Activated CD4-positive, alpha-beta T cell treated with anti-CD3 and anti-CD28 coated beads for 36 hours (primary cell): ENCODE data around the gene CYLD. TPM values are rescaled to one million over a fixed set of nuclear protein-coding genes. Genes with fewer than 3 reads are reported as not detected.
A peak's percentile ranks its signal among the peaks of the same experiment; 100 is the strongest.

Experiments
- ATAC-seq: fragments of 200-7000 bp; cut with Tn5 transposase; one replicate; pipeline ENCODE4 v1.10.0; 2021; ENCODE audit warnings: mild to moderate bottlenecking, moderate library complexity
- CTCF ChIA-PET: fragments of 350-600 bp; sonication (Branson Sonifier 250); formaldehyde crosslinking; loops from one replicate; lab custom pipeline; 2021; ENCODE audit warnings: antibody characterized with exemption; lab: Charles Lee
- POLR2A ChIA-PET: fragments of 350-600 bp; sonication (Branson Sonifier 250); formaldehyde crosslinking; loops from one replicate; lab custom pipeline; 2021; ENCODE audit warnings: antibody characterized with exemption, inconsistent platforms; lab: Charles Lee
- DNase-seq: peaks from one replicate; pipeline ENCODE4 v3.0.0-alpha.2; 2020
- H3K27ac Mint-ChIP-seq: one replicate; pipeline ENCODE4 v1.8.0; 2021; ENCODE audit warnings: mixed read lengths
- H3K27me3 Mint-ChIP-seq: one replicate; pipeline ENCODE4 v1.8.0; 2021; ENCODE audit warnings: mixed read lengths
- H3K36me3 Mint-ChIP-seq: one replicate; pipeline ENCODE4 v1.8.0; 2021; ENCODE audit warnings: low read depth, mixed read lengths
- H3K4me1 Mint-ChIP-seq: one replicate; pipeline ENCODE4 v1.8.0; 2021; ENCODE audit warnings: mixed read lengths
- H3K4me3 Mint-ChIP-seq: one replicate; pipeline ENCODE4 v1.8.0; 2021; ENCODE audit warnings: mild to moderate bottlenecking, moderate library complexity, mixed read lengths
- H3K9me3 Mint-ChIP-seq: one replicate; pipeline ENCODE4 v1.8.0; 2021; ENCODE audit warnings: low read depth, mixed read lengths
- intact Hi-C, 2 experiments: fragments of 100-400 bp; cut with DNase I in 1 of 2; cut with micrococcal nuclease in 1 of 2; formaldehyde crosslinking; loops; one replicate each; pipeline versions ENCODE4 v1.14.2 to v1.15.1; 2022 to 2024; cut with DNase I, micrococcal nuclease
- total RNA-seq, 2 experiments: library from RNA; stranded (reverse); gene quantifications; one replicate each; pipeline ENCODE4 v1.2.3, GENCODE V29; 2021

CYLD gene
- total RNA-seq, 2 experiments from 2014 or later = 72.4 to 92.8 TPM

- no peaks in the 10 kb centered on the region for H3K27me3 Mint-ChIP-seq
- no peaks in the 10 kb centered on the region for H3K9me3 Mint-ChIP-seq
- intact Hi-C loops = loop anchor here (1.0 kb wide), 2 partner anchors 12 to 13 kb away; no protein-coding TSS in a partner anchor
- CTCF ChIA-PET = interaction anchor here (0.8 to 3.4 kb wide), 6 partner anchors 9 to 112 kb away, joined by 3 to 13 read pairs (median 4); no protein-coding TSS in a partner anchor
- H3K36me3 Mint-ChIP-seq = peaks cover 44% of the 10 kb centered on the region
- DNase-seq (peak; percentile 28), ATAC-seq (peak; percentile 77)
- POLR2A ChIA-PET = interaction anchor here (0.7 kb wide), 1 partner anchor 43 kb away, joined by 3 read pairs; no protein-coding TSS in a partner anchor
- H3K27ac Mint-ChIP-seq = peak overlapping the region; percentile 82
- no peak overlapping the region for H3K4me3 Mint-ChIP-seq
- peaks cover 66% of the 10 kb centered on the region for H3K4me1 Mint-ChIP-seq
Observed at GRCh38 chr16:50778284-50779163, 36.6 kb downstream of the CYLD start.

GRCh38 chr16:50781043-50781442, 39.2 kb downstream of the CYLD start:
- intact Hi-C loops = no loop called here
- no peak overlapping the region for H3K4me3 Mint-ChIP-seq

GRCh38 chr16:50781518-50781917, 39.6 kb downstream of the CYLD start:
- DNase-seq = no peak
- Mint-ChIP-seq H3K27me3 (no peaks in the 10 kb centered on the region), H3K9me3 (no peaks in the 10 kb centered on the region), H3K36me3 (peaks cover 59% of the 10 kb centered on the region), H3K4me3 (no peak overlapping the region), H3K27ac (peak overlapping the region; percentile 77), H3K4me1 (peaks cover 54% of the 10 kb centered on the region)
- ChIA-PET POLR2A (no interaction called here), CTCF (interaction anchor here (0.6 to 2.2 kb wide), 10 partner anchors 9 to 116 kb away, joined by 3 to 10 read pairs (median 5); no protein-coding TSS in a partner anchor)
- intact Hi-C loops = no loop called here
- ATAC-seq = no peak

More at GRCh38 chr16:50781043-50781442, 39.2 kb downstream of the CYLD start:
- Mint-ChIP-seq H3K27me3 (no peaks in the 10 kb centered on the region), H3K27ac (peak overlapping the region; percentile 77), H3K9me3 (no peaks in the 10 kb centered on the region), H3K36me3 (peaks cover 55% of the 10 kb centered on the region), H3K4me1 (peaks cover 55% of the 10 kb centered on the region)
- peak; percentile 64 for ATAC-seq
- ChIA-PET CTCF (interaction anchor here (0.6 to 2.2 kb wide), 11 partner anchors 9 to 115 kb away, joined by 3 to 10 read pairs (median 5); no protein-coding TSS in a partner anchor), POLR2A (interaction anchor here (0.7 kb wide), 1 partner anchor 14 kb away, joined by 3 read pairs; no protein-coding TSS in a partner anchor)
- peak; percentile 49 for DNase-seq

GRCh38 chr16:50789757-50790156, 47.9 kb downstream of the CYLD start:
- Mint-ChIP-seq H3K4me1 (peaks cover 24% of the 10 kb centered on the region), H3K9me3 (peaks cover 8% of the 10 kb centered on the region), H3K27me3 (no peaks in the 10 kb centered on the region), H3K4me3 (no peak overlapping the region), H3K27ac (no peak overlapping the region), H3K36me3 (peaks cover 68% of the 10 kb centered on the region)
- ChIA-PET POLR2A (no interaction called here), CTCF (interaction anchor here (1.0 to 5.8 kb wide), 5 partner anchors 9 to 70 kb away, joined by 3 to 43 read pairs (median 4); no protein-coding TSS in a partner anchor)
- intact Hi-C loops = no loop called here
- ATAC-seq = no peak
- DNase-seq = no peak

- Mint-ChIP-seq H3K36me3 (peaks cover 67% of the 10 kb centered on the region), H3K4me3 (no peak overlapping the region), H3K9me3 (peaks cover 8% of the 10 kb centered on the region), H3K4me1 (peaks cover 21% of the 10 kb centered on the region), H3K27me3 (no peaks in the 10 kb centered on the region), H3K27ac (peak overlapping the region; percentile 0)
- ATAC-seq (no peak), DNase-seq (no peak)
- ChIA-PET CTCF (interaction anchor here (1.1 to 5.8 kb wide), 3 partner anchors 14 to 181 kb away, joined by 3 to 43 read pairs (median 3); no protein-coding TSS in a partner anchor), POLR2A (no interaction called here)
- intact Hi-C loops = no loop called here
Observed at GRCh38 chr16:50791522-50791921, 49.6 kb downstream of the CYLD start.

- peaks cover 34% of the 10 kb centered on the region for H3K36me3 Mint-ChIP-seq
- intact Hi-C loops = no loop called here
- H3K4me1 Mint-ChIP-seq = peaks cover 6% of the 10 kb centered on the region
- H3K9me3 Mint-ChIP-seq = no peaks in the 10 kb centered on the region
- peak overlapping the region; percentile 23 for H3K27ac Mint-ChIP-seq
- no peak for DNase-seq
- CTCF ChIA-PET = interaction anchor here (0.8 to 2.7 kb wide), 5 partner anchors 9 to 116 kb away, joined by 3 to 31 read pairs (median 4); partner anchors contain the start of gene SNX20
- H3K27me3 Mint-ChIP-seq = no peaks in the 10 kb centered on the region
- H3K4me3 Mint-ChIP-seq = no peak overlapping the region
- POLR2A ChIA-PET = no interaction called here
- ATAC-seq = no peak
Observed at GRCh38 chr16:50796829-50797228, 54.9 kb downstream of the CYLD start.

- Mint-ChIP-seq H3K9me3 (no peaks in the 10 kb centered on the region), H3K36me3 (peaks cover 32% of the 10 kb centered on the region), H3K27me3 (no peaks in the 10 kb centered on the region), H3K27ac (peak overlapping the region; percentile 14), H3K4me1 (peaks cover 5% of the 10 kb centered on the region), H3K4me3 (no peak overlapping the region)
- ATAC-seq (no peak), DNase-seq (no peak)
- ChIA-PET POLR2A (no interaction called here), CTCF (interaction anchor here (0.7 to 2.7 kb wide), 7 partner anchors 8 to 130 kb away, joined by 3 to 31 read pairs (median 4); partner anchors contain the start of gene SNX20)
- intact Hi-C loops = no loop called here
Observed at GRCh38 chr16:50797456-50797855, 55.6 kb downstream of the CYLD start.

GRCh38 chr16:50800074-50800473, 58.2 kb downstream of the CYLD start:
- peaks cover 5% of the 10 kb centered on the region for H3K4me1 Mint-ChIP-seq
- ChIA-PET POLR2A (no interaction called here), CTCF (interaction anchor here (0.6 to 0.8 kb wide), 2 partner anchors 128 to 131 kb away, joined by 3 to 5 read pairs; no protein-coding TSS in a partner anchor)
- no peaks in the 10 kb centered on the region for H3K27me3 Mint-ChIP-seq
- ATAC-seq (no peak), DNase-seq (no peak)
- H3K36me3 Mint-ChIP-seq = peaks cover 15% of the 10 kb centered on the region
- H3K9me3 Mint-ChIP-seq = no peaks in the 10 kb centered on the region
- H3K27ac Mint-ChIP-seq = peak overlapping the region; percentile 67
- H3K4me3 Mint-ChIP-seq = no peak overlapping the region
- intact Hi-C loops = no loop called here

- ChIA-PET CTCF (no interaction called here), POLR2A (no interaction called here)
- intact Hi-C loops = no loop called here
- Mint-ChIP-seq H3K27me3 (no peaks in the 10 kb centered on the region), H3K4me3 (no peak overlapping the region), H3K27ac (peak overlapping the region; percentile 11), H3K9me3 (no peaks in the 10 kb centered on the region), H3K4me1 (peaks cover 6% of the 10 kb centered on the region), H3K36me3 (peaks cover 11% of the 10 kb centered on the region)
- ATAC-seq (no peak), DNase-seq (no peak)
Observed at GRCh38 chr16:50801036-50801435, 59.1 kb downstream of the CYLD start.

- CTCF ChIA-PET = interaction anchor here (0.6 to 1.4 kb wide), 2 partner anchors 12 to 16 kb away, joined by 3 read pairs; no protein-coding TSS in a partner anchor
- no peak overlapping the region for H3K4me3 Mint-ChIP-seq
- intact Hi-C loops = no loop called here
Observed at GRCh38 chr16:50802000-50802399, 60.1 kb downstream of the CYLD start.

GRCh38 chr16:50802961-50803360, 61.1 kb downstream of the CYLD start:
- H3K4me1 Mint-ChIP-seq = peaks cover 12% of the 10 kb centered on the region
- H3K4me3 Mint-ChIP-seq = no peak overlapping the region
- H3K27ac Mint-ChIP-seq = no peak overlapping the region
- CTCF ChIA-PET = interaction anchor here (0.7 to 1.4 kb wide), 4 partner anchors 9 to 135 kb away, joined by 3 to 4 read pairs (median 3); no protein-coding TSS in a partner anchor
- H3K27me3 Mint-ChIP-seq = no peaks in the 10 kb centered on the region
- H3K36me3 Mint-ChIP-seq = peaks cover 4% of the 10 kb centered on the region
- POLR2A ChIA-PET = no interaction called here
- no peak for DNase-seq
- H3K9me3 Mint-ChIP-seq = no peaks in the 10 kb centered on the region
- ATAC-seq = no peak
- intact Hi-C loops = no loop called here

More at GRCh38 chr16:50802000-50802399, 60.1 kb downstream of the CYLD start:
- POLR2A ChIA-PET = no interaction called here
- H3K4me1 Mint-ChIP-seq = peaks cover 12% of the 10 kb centered on the region
- H3K27me3 Mint-ChIP-seq = no peaks in the 10 kb centered on the region
- H3K9me3 Mint-ChIP-seq = no peaks in the 10 kb centered on the region
- ATAC-seq (no peak), DNase-seq (no peak)
- peaks cover 4% of the 10 kb centered on the region for H3K36me3 Mint-ChIP-seq
- H3K27ac Mint-ChIP-seq = peak overlapping the region; percentile 15
